ENCODE measurements around the gene AMFR. TPM values are rescaled to one million over a fixed set of nuclear protein-coding genes. Genes with fewer than 3 reads are reported as not detected.

Gene AMFR
- total and polyA plus RNA-seq, 2 of the 13 experiments (the other 11 are each of a cell fraction or from before 2014, with no cell fraction given) = 52.9 to 108 TPM

GRCh38 chr16:56317998-56318826 is 107.1 kb downstream of the AMFR start (continued):
- TF ChIP-seq ZBTB42 (CRISPR knock-in tag; IDR thresholded peaks at IDR 0.05) (no peak), ZNF567 (CRISPR knock-in tag; IDR thresholded peaks at IDR 0.05; ENCODE audit: borderline replicate concordance) (no peak), ZNF432 (CRISPR knock-in tag; IDR thresholded peaks at IDR 0.05; ENCODE audit: borderline replicate concordance) (no peak), ZNF460 (CRISPR knock-in tag; IDR thresholded peaks at IDR 0.05; ENCODE audit: borderline replicate concordance) (no peak), ZNF713 (CRISPR knock-in tag; IDR thresholded peaks at IDR 0.05) (no peak; the same call in 1 of the 2 replicates), SPEN (CRISPR knock-in tag; IDR thresholded peaks at IDR 0.05; ENCODE audit: low read depth) (0 out of 2 replicates have a peak, but pooled peaks have one; percentile 37), AHDC1 (CRISPR knock-in tag; IDR thresholded peaks at IDR 0.05; ENCODE audit: borderline replicate concordance) (no peak), SOX6 (IDR thresholded peaks at IDR 0.05) (no peak), SOX6 (CRISPR knock-in tag; IDR thresholded peaks at IDR 0.05) (no peak), HOXA3 (CRISPR knock-in tag; IDR thresholded peaks at IDR 0.05) (no peak), XRCC5 (optimal IDR thresholded peaks at IDR 0.05; ENCODE audit: low read length) (peak; percentile 89), ZFX (CRISPR knock-in tag; IDR thresholded peaks at IDR 0.05; ENCODE audit: low read depth) (peak; percentile 70), PPARG (CRISPR knock-in tag; conservative IDR thresholded peaks at IDR 0.05) (no peak), ZNF782 (CRISPR knock-in tag; IDR thresholded peaks at IDR 0.05; ENCODE audit: borderline replicate concordance) (no peak), SP5 (CRISPR knock-in tag; IDR thresholded peaks at IDR 0.05; ENCODE audit: borderline replicate concordance, low read depth) (no peak), ARID4A (CRISPR knock-in tag; IDR thresholded peaks at IDR 0.05; ENCODE audit: borderline replicate concordance) (0 out of 2 replicates have a peak, but pooled peaks have one; percentile 19), ZSCAN22 (CRISPR knock-in tag; IDR thresholded peaks at IDR 0.05) (no peak), SYNCRIP (IDR thresholded peaks at IDR 0.05; ENCODE audit: insufficient read depth, low read depth, low read length) (no peak)
